Activated naive CD8-positive, alpha-beta T cell (primary cell): ENCODE results near the gene DHX35.

ENCODE experiments used
- H3K27ac Mint-ChIP-seq: one replicate; pipeline ENCODE4 v1.8.0; 2021; ENCODE audit warnings: mixed read lengths
- H3K27me3 Mint-ChIP-seq: one replicate; pipeline ENCODE4 v1.8.0; 2021; ENCODE audit warnings: mixed read lengths
- H3K36me3 Mint-ChIP-seq: one replicate; pipeline ENCODE4 v1.8.0; 2021; ENCODE audit warnings: mixed read lengths
- H3K4me1 Mint-ChIP-seq: one replicate; pipeline ENCODE4 v1.8.0; 2021; ENCODE audit warnings: low read depth, mixed read lengths
- H3K4me3 Mint-ChIP-seq: one replicate; pipeline ENCODE4 v1.8.0; 2021; ENCODE audit warnings: mild to moderate bottlenecking, mixed read lengths
- H3K9me3 Mint-ChIP-seq: one replicate; pipeline ENCODE4 v1.8.0; 2021; ENCODE audit warnings: low read depth, mixed read lengths

The DHX35 gene

GRCh38 chr20:38934530-38934929, 27.6 kb upstream of the DHX35 start:
- no peak overlapping the region for H3K4me3 Mint-ChIP-seq
- H3K4me1 Mint-ChIP-seq = no peaks in the 10 kb centered on the region
- H3K27me3 Mint-ChIP-seq = no peaks in the 10 kb centered on the region

GRCh38 chr20:38935285-38935684, 26.9 kb upstream of the DHX35 start:
- Mint-ChIP-seq H3K36me3 (peaks cover 2% of the 10 kb centered on the region), H3K27me3 (no peaks in the 10 kb centered on the region), H3K4me1 (no peaks in the 10 kb centered on the region), H3K4me3 (no peak overlapping the region), H3K9me3 (no peaks in the 10 kb centered on the region), H3K27ac (no peak overlapping the region)

More at GRCh38 chr20:38934530-38934929, 27.6 kb upstream of the DHX35 start:
- no peak overlapping the region for H3K27ac Mint-ChIP-seq
- H3K36me3 Mint-ChIP-seq = peaks cover 2% of the 10 kb centered on the region
- H3K9me3 Mint-ChIP-seq = no peaks in the 10 kb centered on the region

- H3K9me3 Mint-ChIP-seq = no peaks in the 10 kb centered on the region
- peaks cover 2% of the 10 kb centered on the region for H3K36me3 Mint-ChIP-seq
- H3K27me3 Mint-ChIP-seq = no peaks in the 10 kb centered on the region
- no peak overlapping the region for H3K4me3 Mint-ChIP-seq
- H3K4me1 Mint-ChIP-seq = no peaks in the 10 kb centered on the region
- no peak overlapping the region for H3K27ac Mint-ChIP-seq
Measured at GRCh38 chr20:38935967-38936407, 26.2 kb upstream of the DHX35 start.

GRCh38 chr20:38937000-38937399, 25.1 kb upstream of the DHX35 start:
- H3K36me3 Mint-ChIP-seq = peaks cover 2% of the 10 kb centered on the region
- H3K9me3 Mint-ChIP-seq = no peaks in the 10 kb centered on the region
- no peaks in the 10 kb centered on the region for H3K4me1 Mint-ChIP-seq
- H3K27me3 Mint-ChIP-seq = no peaks in the 10 kb centered on the region
- no peak overlapping the region for H3K27ac Mint-ChIP-seq
- no peak overlapping the region for H3K4me3 Mint-ChIP-seq

- H3K4me3 Mint-ChIP-seq = no peak overlapping the region
- no peak overlapping the region for H3K27ac Mint-ChIP-seq
- H3K9me3 Mint-ChIP-seq = no peaks in the 10 kb centered on the region
- no peaks in the 10 kb centered on the region for H3K27me3 Mint-ChIP-seq
- H3K4me1 Mint-ChIP-seq = no peaks in the 10 kb centered on the region
- peaks cover 5% of the 10 kb centered on the region for H3K36me3 Mint-ChIP-seq
Measured at GRCh38 chr20:38937978-38938473, 24.1 kb upstream of the DHX35 start.

- H3K4me3 Mint-ChIP-seq = no peak overlapping the region
- H3K4me1 Mint-ChIP-seq = no peaks in the 10 kb centered on the region
- no peaks in the 10 kb centered on the region for H3K27me3 Mint-ChIP-seq
- no peaks in the 10 kb centered on the region for H3K9me3 Mint-ChIP-seq
- H3K27ac Mint-ChIP-seq = no peak overlapping the region
- peaks cover 8% of the 10 kb centered on the region for H3K36me3 Mint-ChIP-seq
Measured at GRCh38 chr20:38939686-38940085, 22.5 kb upstream of the DHX35 start.

GRCh38 chr20:38940644-38941043, 21.5 kb upstream of the DHX35 start:
- H3K27ac Mint-ChIP-seq = no peak overlapping the region
- H3K4me1 Mint-ChIP-seq = no peaks in the 10 kb centered on the region
- H3K9me3 Mint-ChIP-seq = no peaks in the 10 kb centered on the region
- H3K4me3 Mint-ChIP-seq = no peak overlapping the region
- no peaks in the 10 kb centered on the region for H3K27me3 Mint-ChIP-seq
- peaks cover 8% of the 10 kb centered on the region for H3K36me3 Mint-ChIP-seq

GRCh38 chr20:38941726-38942389, 20.3 kb upstream of the DHX35 start:
- peaks cover 8% of the 10 kb centered on the region for H3K36me3 Mint-ChIP-seq
- H3K27ac Mint-ChIP-seq = no peak overlapping the region
- no peaks in the 10 kb centered on the region for H3K4me1 Mint-ChIP-seq

GRCh38 chr20:38945012-38945411, 17.1 kb upstream of the DHX35 start:
- no peak overlapping the region for H3K4me3 Mint-ChIP-seq
- peaks cover 6% of the 10 kb centered on the region for H3K36me3 Mint-ChIP-seq
- H3K4me1 Mint-ChIP-seq = no peaks in the 10 kb centered on the region
- H3K27me3 Mint-ChIP-seq = no peaks in the 10 kb centered on the region
- H3K9me3 Mint-ChIP-seq = no peaks in the 10 kb centered on the region
- no peak overlapping the region for H3K27ac Mint-ChIP-seq

More at GRCh38 chr20:38941726-38942389, 20.3 kb upstream of the DHX35 start:
- Mint-ChIP-seq H3K4me3 (no peak overlapping the region), H3K27me3 (no peaks in the 10 kb centered on the region), H3K9me3 (no peaks in the 10 kb centered on the region)

- Mint-ChIP-seq H3K27me3 (no peaks in the 10 kb centered on the region), H3K4me1 (no peaks in the 10 kb centered on the region)
Measured at GRCh38 chr20:38946836-38947235, 15.3 kb upstream of the DHX35 start.

GRCh38 chr20:38947931-38948362, 14.2 kb upstream of the DHX35 start:
- no peaks in the 10 kb centered on the region for H3K27me3 Mint-ChIP-seq
- no peaks in the 10 kb centered on the region for H3K4me1 Mint-ChIP-seq
- H3K4me3 Mint-ChIP-seq = no peak overlapping the region
- no peaks in the 10 kb centered on the region for H3K9me3 Mint-ChIP-seq
- peaks cover 12% of the 10 kb centered on the region for H3K36me3 Mint-ChIP-seq
- no peak overlapping the region for H3K27ac Mint-ChIP-seq

More at GRCh38 chr20:38946836-38947235, 15.3 kb upstream of the DHX35 start:
- H3K36me3 Mint-ChIP-seq = peaks cover 12% of the 10 kb centered on the region
- H3K4me3 Mint-ChIP-seq = no peak overlapping the region
- no peak overlapping the region for H3K27ac Mint-ChIP-seq
- no peaks in the 10 kb centered on the region for H3K9me3 Mint-ChIP-seq

- no peak overlapping the region for H3K4me3 Mint-ChIP-seq
- no peaks in the 10 kb centered on the region for H3K27me3 Mint-ChIP-seq
- peaks cover 10% of the 10 kb centered on the region for H3K36me3 Mint-ChIP-seq
- no peaks in the 10 kb centered on the region for H3K9me3 Mint-ChIP-seq
- no peak overlapping the region for H3K27ac Mint-ChIP-seq
- H3K4me1 Mint-ChIP-seq = no peaks in the 10 kb centered on the region
Measured at GRCh38 chr20:38950254-38950653, 11.9 kb upstream of the DHX35 start.

- Mint-ChIP-seq H3K36me3 (peaks cover 10% of the 10 kb centered on the region), H3K4me1 (no peaks in the 10 kb centered on the region), H3K4me3 (no peak overlapping the region)
Measured at GRCh38 chr20:38951611-38952010, 10.5 kb upstream of the DHX35 start.

GRCh38 chr20:38952153-38952552, 10.0 kb upstream of the DHX35 start:
- peaks cover 10% of the 10 kb centered on the region for H3K36me3 Mint-ChIP-seq
- H3K27ac Mint-ChIP-seq = no peak overlapping the region

More at GRCh38 chr20:38951611-38952010, 10.5 kb upstream of the DHX35 start:
- Mint-ChIP-seq H3K9me3 (no peaks in the 10 kb centered on the region), H3K27me3 (no peaks in the 10 kb centered on the region), H3K27ac (no peak overlapping the region)

GRCh38 chr20:38953630-38954340, 8.4 kb upstream of the DHX35 start:
- Mint-ChIP-seq H3K27me3 (no peaks in the 10 kb centered on the region), H3K9me3 (no peaks in the 10 kb centered on the region), H3K4me3 (no peak overlapping the region), H3K36me3 (peaks cover 10% of the 10 kb centered on the region), H3K27ac (no peak overlapping the region), H3K4me1 (no peaks in the 10 kb centered on the region)

More at GRCh38 chr20:38952153-38952552, 10.0 kb upstream of the DHX35 start:
- Mint-ChIP-seq H3K4me3 (no peak overlapping the region), H3K4me1 (no peaks in the 10 kb centered on the region), H3K27me3 (no peaks in the 10 kb centered on the region), H3K9me3 (no peaks in the 10 kb centered on the region)
